ENCODE data around the gene NKX1-2. TPM values are rescaled to one million over a fixed set of nuclear protein-coding genes. Genes with fewer than 3 reads are reported as not detected.

NKX1-2 gene
- total and polyA plus RNA-seq, 2 of the 4 experiments (the other 2 are of a cell fraction) = not detected

GRCh38 chr10:124407456-124407855, 42.4 kb downstream of the NKX1-2 start:
- H3K14ac ChIP-seq (replicated peaks; ENCODE audit: low read depth, low read length) = no peak overlapping the region
- peaks cover under 1% of the 10 kb centered on the region; the same call in 1 of the 2 replicates for H4K20me1 ChIP-seq (ENCODE audit: insufficient read depth, low read length)

More at GRCh38 chr10:124407456-124407855, 42.4 kb downstream of the NKX1-2 start:
- H4K8ac ChIP-seq (ENCODE audit: low read depth in 2 of 2, low read length in 2 of 2) = no peak overlapping the region
- dilution Hi-C loops (cut with HindIII; ENCODE audit: low sequenced_read_pairs, unreplicated experiment) (no loop called here), in situ Hi-C loops (cut with MboI; ENCODE audit: low sequenced_read_pairs) (no loop called here), intact Hi-C loops (cut with micrococcal nuclease) (no loop called here)
- no peak overlapping the region for H3K18ac ChIP-seq (ENCODE audit: low read depth, low read length)
- no peak overlapping the region for H2BK20ac ChIP-seq (ENCODE audit: low read depth, low read length)
- WGBS, 2 experiments (ENCODE audit: extremely low coverage in 2 of 2, insufficient read length in 1 of 2) = no CpG with 5 or more reads among the region's 2 CpGs
- POLR2A ChIA-PET (ENCODE audit: unreplicated experiment) = no interaction called here
- no peak overlapping the region for H2BK5ac ChIP-seq (ENCODE audit: low read depth, low read length, poor library complexity, severe bottlenecking)
- DNase-seq = no peak
- no peaks in the 10 kb centered on the region for H3K4me1 ChIP-seq (ENCODE audit: control insufficient read depth, insufficient read depth, low read length)
- H3K79me1 ChIP-seq (ENCODE audit: low read depth in 1 of 2, low read length in 2 of 2) = peaks cover 5 to 6% of the 10 kb centered on the region in 2 experiments; a peak in 2 of 4 replicates
- H2AK9ac ChIP-seq (replicated peaks; ENCODE audit: low read depth, low read length, poor library complexity) = no peak overlapping the region
- H3K4me3 ChIP-seq (ENCODE audit: insufficient read depth, low read depth, low read length) = no peak overlapping the region
- ATAC-seq (ENCODE audit: low read depth) = no peak
- H3K9me1 ChIP-seq (ENCODE audit: insufficient read depth, low read length) = peaks cover under 1% of the 10 kb centered on the region; the same call in 1 of the 2 replicates
- peaks cover 33% of the 10 kb centered on the region for H3K36me3 ChIP-seq (ENCODE audit: control insufficient read depth, insufficient read depth, low read length)
- no peak overlapping the region for H2AK5ac ChIP-seq (ENCODE audit: low read depth, low read length)
- BruUV-seq (replicated peaks) = no TSS peak
- no peak overlapping the region for H3K23ac ChIP-seq (ENCODE audit: low read depth, low read length)
- H3K27ac ChIP-seq (ENCODE audit: insufficient read depth, low read length) = no peak overlapping the region
- no peak overlapping the region for H4K5ac ChIP-seq (ENCODE audit: low read depth, low read length)
- CTCF ChIA-PET = no interaction called here
- no peaks in the 10 kb centered on the region for H3K9me3 ChIP-seq (ENCODE audit: control insufficient read depth, insufficient read depth, low read length)
- no peak overlapping the region for H2AFZ ChIP-seq (replicated peaks; ENCODE audit: low read length, poor library complexity)
- TF ChIP-seq CTCF (conservative IDR thresholded peaks at IDR 0.05; ENCODE audit: low read depth, low read length) (no peak), MAZ (IDR thresholded peaks at IDR 0.05; ENCODE audit: borderline replicate concordance, low read depth, low read length) (no peak), CEBPB (IDR thresholded peaks at IDR 0.05; ENCODE audit: low read depth, low read length) (no peak), CHD1 (IDR thresholded peaks at IDR 0.05; ENCODE audit: low read depth, low read length) (no peak)
- no peak overlapping the region for H4K91ac ChIP-seq (ENCODE audit: insufficient read depth, low read depth, low read length)
- H3K4ac ChIP-seq (ENCODE audit: low read depth, low read length) = no peak overlapping the region
- H3K27me3 ChIP-seq (ENCODE audit: control insufficient read depth, insufficient read depth, low read length) = no peaks in the 10 kb centered on the region
- no peak overlapping the region for H3K9ac ChIP-seq (ENCODE audit: low read depth, low read length)
- no peak overlapping the region for H3K4me2 ChIP-seq (ENCODE audit: low read depth, low read length)
- no peak overlapping the region for H3K56ac ChIP-seq (ENCODE audit: extremely low read depth, insufficient read depth, low read length)
- H2BK15ac ChIP-seq (ENCODE audit: low read depth, low read length) = no peak overlapping the region
- H2BK120ac ChIP-seq (ENCODE audit: low read depth, low read length) = no peak overlapping the region
